Kidney (tissue), 14 donors: ENCODE results near the gene GIPR. TPM values are rescaled to one million over a fixed set of nuclear protein-coding genes. Genes with fewer than 3 reads are reported as not detected.

Experiments
- DNase-seq, 5 donors: peaks; one replicate each; pipeline ENCODE4 v3.0.0-alpha.2; 2013 to 2020
- FAIRE-seq: peaks from 2 replicates; lab custom pipeline; 2012; peaks lifted over from hg19 to GRCh38; lab: Jason Lieb, UNC
- H3K27ac ChIP-seq, 2 donors: one replicate each; pipeline ENCODE4 v1.7.0; 2013; ENCODE audit warnings: low read depth in 2 of 2, low read length in 2 of 2, inconsistent platforms in 1 of 2
- H3K27me3 ChIP-seq: one replicate; pipeline ENCODE4 v1.7.1; 2013; ENCODE audit warnings: low read length, inconsistent platforms; ENCODE audit not compliant: control insufficient read depth, insufficient read depth
- H3K36me3 ChIP-seq, 3 donors: one replicate each; pipeline versions ENCODE4 v1.7.0 to v1.7.1; 2013; ENCODE audit warnings: low read length in 3 of 3, control low read depth in 1 of 3, inconsistent platforms in 1 of 3; ENCODE audit not compliant: insufficient read depth in 3 of 3, control insufficient read depth in 2 of 3
- H3K4me1 ChIP-seq, 3 donors: one replicate each; pipeline versions ENCODE4 v1.7.0 to v1.7.1; 2013; ENCODE audit warnings: low read length in 3 of 3, inconsistent platforms in 1 of 3, low read depth in 1 of 3; ENCODE audit not compliant: control insufficient read depth in 2 of 3, insufficient read depth in 2 of 3
- H3K4me3 ChIP-seq, 3 donors: one replicate each; pipeline versions ENCODE4 v1.7.0 to v1.8.1; 2013; ENCODE audit warnings: low read length in 3 of 3, control low read depth in 1 of 3, inconsistent platforms in 1 of 3
- H3K9ac ChIP-seq, 3 donors: one replicate each; pipeline versions ENCODE4 v1.7.0 to v1.7.1; 2013; ENCODE audit warnings: low read length in 3 of 3, control low read depth in 1 of 3, inconsistent platforms in 1 of 3
- H3K9me3 ChIP-seq, 3 donors: one replicate each; pipeline versions ENCODE4 v1.7.0 to v1.7.1; 2013; ENCODE audit warnings: low read length in 3 of 3, control low read depth in 1 of 3, inconsistent platforms in 1 of 3; ENCODE audit not compliant: control insufficient read depth in 2 of 3, insufficient read depth in 1 of 3
- CTCF ChIP-seq: IDR thresholded peaks from 3 replicates; pipeline ENCODE4 v1.5.1; 2012; ENCODE audit warnings: mild to moderate bottlenecking, moderate library complexity, borderline replicate concordance; ENCODE audit not compliant: insufficient read depth; ENCODE audit errors: extremely low read depth
- intact Hi-C: fragments of 100-400 bp; cut with DNase I; formaldehyde crosslinking; loops from one replicate; pipeline ENCODE4 v1.11.1; 2022
- polyA plus RNA-seq: library from polyadenylated mRNA; stranded (reverse); fragments of 350-450 nt; fragmentation: Illumina TruSeq; extraction: RNeasy Lipid Tissue Mini Kit (QIAGEN cat#74804); gene quantifications from one replicate; pipeline ENCODE4 v1.2.3, GENCODE V29; 2014; ENCODE audit warnings: low read depth, low replicate concordance; ENCODE audit not compliant: insufficient read depth
- total RNA-seq: library from RNA; stranded (reverse); fragmentation: NEBNext Ultra II Directional; extraction: Animal tissue kit (Norgen Biotek cat#: 25700); gene quantifications from one replicate; pipeline ENCODE4 v1.2.1, GENCODE V29; 2021
- donor health status: control.
- donor health status: control.
- donor health status: control.
- donor health status: control.
- donor health status: control.
- donor health status: DM: yes; HTN: yes; CAD: no.
- donor health status: Normal renal cell carcinoma (clear cell type).

GIPR gene
- total and polyA plus RNA-seq, 2 donors from 2014 or later, result 0.65 to 3.3 TPM

DNA sequence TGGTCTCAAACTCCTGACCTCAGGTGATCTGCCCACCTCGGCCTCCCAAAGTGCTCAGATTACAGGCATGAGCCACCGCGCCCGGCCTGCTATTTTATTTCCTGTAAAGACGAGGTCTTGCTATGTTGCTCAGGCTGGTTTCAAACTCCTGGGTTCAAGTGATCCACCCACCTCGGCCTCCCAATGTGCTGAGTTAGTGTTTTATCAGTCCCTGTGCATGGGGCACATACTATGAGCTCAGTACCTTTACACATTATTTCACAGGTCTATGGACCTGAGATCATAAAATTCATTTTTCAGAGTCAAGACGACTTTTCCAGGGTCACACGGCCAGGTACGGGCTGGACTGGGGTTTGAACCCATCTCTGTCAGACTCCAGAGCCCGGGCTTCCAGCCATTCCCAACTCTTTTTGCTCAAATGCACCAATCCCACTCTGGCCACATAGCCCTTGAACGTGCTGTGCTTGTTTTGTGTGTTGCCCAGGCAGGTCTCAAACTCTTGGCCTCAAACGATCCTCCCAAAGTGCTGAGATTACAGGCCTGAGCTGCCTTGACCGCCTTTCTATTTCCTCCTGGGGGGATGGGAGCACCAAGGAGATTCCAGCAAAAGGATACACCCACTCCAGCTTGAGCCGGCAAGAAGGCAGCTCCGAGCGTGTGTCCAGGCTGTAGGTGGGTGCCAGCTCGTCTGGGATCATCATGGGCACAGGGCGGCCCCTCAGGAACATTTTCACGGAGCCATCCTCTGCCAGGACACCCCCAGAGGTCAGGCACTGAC is 29.9 kb upstream of the GIPR start:
- peak in 1 of 5 donors; percentile 64 for DNase-seq
- intact Hi-C loops, result no loop called here
- H3K36me3 ChIP-seq, result no peaks in the 10 kb centered on the region

GRCh38 chr19:45638930-45639729 is 28.9 kb upstream of the GIPR start, which contains the start of gene EML2:
Gene EML2, minus strand, starts transcription at chr19:45639397. Its CDS starts 21 bp downstream, at chr19:45639376.
- DNase-seq (peak; percentile 75 to 84 (median 83)), FAIRE-seq (no peak)
- Histone ChIP-seq H3K4me1 (peaks cover 0 to 21% (median 12%) of the 10 kb centered on the region in 3 donors), H3K9ac (peak within 1 kb of the TSS; percentile 43 to 87 (median 67)), H3K27me3 (peaks cover 3% of the 10 kb centered on the region), H3K9me3 (no peaks in the 10 kb centered on the region), H3K36me3 (no peaks in the 10 kb centered on the region), H3K4me3 (peak within 1 kb of the TSS; percentile 68 to 92 (median 80)), H3K27ac (peak within 1 kb of the TSS; percentile 22 to 27)
- no peak for TF ChIP-seq CTCF
- intact Hi-C loops, result no loop called here

More for the DNA sequence above, 29.9 kb upstream of the GIPR start:
- TF ChIP-seq CTCF, result no peak
- Histone ChIP-seq H3K27me3 (no peaks in the 10 kb centered on the region), H3K9ac (peak overlapping the region in 1 of 3 donors; percentile 87), H3K4me3 (peak overlapping the region in 2 of 3 donors; percentile 80 to 92), H3K27ac (no peak overlapping the region), H3K4me1 (peaks cover 0 to 21% (median 12%) of the 10 kb centered on the region in 3 donors), H3K9me3 (no peaks in the 10 kb centered on the region)
- no peak for FAIRE-seq

GRCh38 chr19:45640849-45641273 is 27.2 kb upstream of the GIPR start:
- H3K27me3 ChIP-seq, result peaks cover 3% of the 10 kb centered on the region
- no peaks in the 10 kb centered on the region for H3K9me3 ChIP-seq
- no peak for FAIRE-seq
- peak in 3 of 5 donors; percentile 22 to 79 (median 36) for DNase-seq
- no peak overlapping the region for H3K4me3 ChIP-seq
- no peak for TF ChIP-seq CTCF
- no peak overlapping the region for H3K27ac ChIP-seq
- intact Hi-C loops, result no loop called here
- no peaks in the 10 kb centered on the region for H3K36me3 ChIP-seq
- peaks cover 0 to 21% (median 12%) of the 10 kb centered on the region in 3 donors for H3K4me1 ChIP-seq
- H3K9ac ChIP-seq, result no peak overlapping the region
